DOHH2 (cell line): ENCODE measurements around the gene DGKB.

ENCODE experiments used
- H3F3A ChIP-seq: fragments of 200-600 bp; sonication (generic), shearing (Covaris generic); 2 replicates; pipeline ENCODE4 v1.6.0; 2016; ENCODE audit warnings: antibody characterized with exemption, mild to moderate bottlenecking; ENCODE audit not compliant: control insufficient read depth, insufficient read depth
- H3K27ac ChIP-seq: fragments of 200-600 bp; sonication (generic); 2 replicates; pipeline ENCODE4 v1.5.1; 2014; ENCODE audit warnings: low read depth, mild to moderate bottlenecking, low read length, moderate library complexity
- H3K27me3 ChIP-seq: fragments of 200-600 bp; sonication (generic); 2 replicates; pipeline ENCODE4 v1.6.1; 2014; ENCODE audit warnings: mild to moderate bottlenecking, low read length, mixed read lengths; ENCODE audit not compliant: control insufficient read depth
- H3K36me3 ChIP-seq: fragments of 200-600 bp; sonication (generic); 2 replicates; pipeline ENCODE4 v1.6.1; 2014; ENCODE audit warnings: mild to moderate bottlenecking, low read length, moderate library complexity, mixed read lengths; ENCODE audit not compliant: control insufficient read depth
- H3K4me1 ChIP-seq: fragments of 200-600 bp; sonication (generic); 2 replicates; pipeline ENCODE4 v1.6.1; 2014; ENCODE audit warnings: mild to moderate bottlenecking, low read length, mixed read lengths; ENCODE audit not compliant: control insufficient read depth
- H3K4me2 ChIP-seq: fragments of 200-600 bp; sonication (generic); 2 replicates; pipeline ENCODE4 v1.6.0; 2014; ENCODE audit warnings: mild to moderate bottlenecking, low read length, moderate library complexity
- H3K4me3 ChIP-seq: fragments of 200-600 bp; sonication (generic); 2 replicates; pipeline ENCODE4 v1.5.1; 2014; ENCODE audit warnings: mild to moderate bottlenecking, low read length, mixed read lengths
- H3K79me2 ChIP-seq: fragments of 200-600 bp; sonication (generic); 2 replicates; pipeline ENCODE4 v1.6.1; 2014; ENCODE audit warnings: mild to moderate bottlenecking, low read length, mixed read lengths; ENCODE audit not compliant: control insufficient read depth
- H3K9me2 ChIP-seq: fragments of 200-600 bp; sonication (generic); replicated peaks from 2 replicates; pipeline ENCODE4 v1.6.1; 2014; ENCODE audit warnings: mild to moderate bottlenecking, low read length, mixed read lengths; ENCODE audit not compliant: control insufficient read depth
- H3K9me3 ChIP-seq: fragments of 200-600 bp; sonication (generic); 2 replicates; pipeline ENCODE4 v1.6.1; 2014; ENCODE audit warnings: antibody characterized with exemption, low read length, mixed read lengths; ENCODE audit not compliant: control insufficient read depth, insufficient read depth
- H4K20me1 ChIP-seq: fragments of 200-600 bp; sonication (generic); 2 replicates; pipeline ENCODE4 v1.6.0; 2014; ENCODE audit warnings: low read depth, mild to moderate bottlenecking, antibody characterized with exemption, low read length, moderate library complexity; ENCODE audit not compliant: control insufficient read depth, insufficient read depth
- CTCF ChIP-seq: fragments of 200-600 bp; sonication (generic); IDR thresholded peaks from one replicate; pipeline ENCODE4 v1.5.1; 2014; ENCODE audit warnings: antibody characterized with exemption, mild to moderate bottlenecking, low read depth, low read length; ENCODE audit not compliant: poor library complexity, severe bottlenecking
- EZH2phosphoT487 ChIP-seq: fragments of 200-600 bp; sonication (generic); IDR thresholded peaks from 2 replicates; pipeline ENCODE4 v1.6.1; 2017; ENCODE audit warnings: borderline replicate concordance, mild to moderate bottlenecking, antibody characterized with exemption, low read length, moderate library complexity, mixed read lengths

The DGKB gene

GRCh38 chr7:14309432-14309831 is 593.1 kb downstream of the DGKB start:
- H3K9me2 ChIP-seq = no peaks in the 10 kb centered on the region
- no peaks in the 10 kb centered on the region for H3K27me3 ChIP-seq

GRCh38 chr7:14305233-14305866 is 597.2 kb downstream of the DGKB start:
- Histone ChIP-seq H3K4me2 (no peak overlapping the region), H3K27ac (no peak overlapping the region), H3F3A (no peaks in the 10 kb centered on the region), H3K4me1 (no peaks in the 10 kb centered on the region), H3K36me3 (no peaks in the 10 kb centered on the region), H3K4me3 (no peak overlapping the region), H3K79me2 (no peaks in the 10 kb centered on the region), H3K9me3 (no peaks in the 10 kb centered on the region), H3K9me2 (no peaks in the 10 kb centered on the region), H3K27me3 (no peaks in the 10 kb centered on the region), H4K20me1 (no peaks in the 10 kb centered on the region)
- TF ChIP-seq EZH2phosphoT487 = no peak
- no peak for TF ChIP-seq CTCF

More at GRCh38 chr7:14309432-14309831, 593.1 kb downstream of the DGKB start:
- Histone ChIP-seq H3K27ac (no peak overlapping the region), H4K20me1 (no peaks in the 10 kb centered on the region), H3K4me1 (no peaks in the 10 kb centered on the region), H3F3A (no peaks in the 10 kb centered on the region), H3K4me3 (no peak overlapping the region), H3K9me3 (no peaks in the 10 kb centered on the region), H3K36me3 (no peaks in the 10 kb centered on the region), H3K4me2 (no peak overlapping the region), H3K79me2 (no peaks in the 10 kb centered on the region)
- no peak for TF ChIP-seq EZH2phosphoT487
- no peak for TF ChIP-seq CTCF

- Histone ChIP-seq H3K36me3 (no peaks in the 10 kb centered on the region), H3F3A (no peaks in the 10 kb centered on the region), H3K9me2 (no peaks in the 10 kb centered on the region), H3K9me3 (no peaks in the 10 kb centered on the region), H3K4me1 (no peaks in the 10 kb centered on the region), H3K27ac (no peak overlapping the region), H3K4me3 (no peak overlapping the region), H4K20me1 (no peaks in the 10 kb centered on the region), H3K79me2 (no peaks in the 10 kb centered on the region), H3K27me3 (no peaks in the 10 kb centered on the region), H3K4me2 (no peak overlapping the region)
- TF ChIP-seq CTCF (no peak), EZH2phosphoT487 (no peak)
These were observed 599.0 kb downstream of the DGKB start for GRCh38 chr7:14303536-14303935.
